HepG2 (cell line): ENCODE results near the gene RALB. TPM values are rescaled to one million over a fixed set of nuclear protein-coding genes. Genes with fewer than 3 reads are reported as not detected.

Source experiments
- BCL6 ChIP-seq: IDR thresholded peaks from 2 replicates; pipeline ENCODE4 v1.6.1; 2016; ENCODE audit warnings: missing genetic modification reagents, missing compliant biosample characterization
- CCAR2 ChIP-seq: fragments of 200-400 bp; formaldehyde crosslinking; optimal IDR thresholded peaks from 2 replicates; pipeline ENCODE3; 2018; ENCODE audit warnings: low read depth, mild to moderate bottlenecking, low read length, moderate library complexity
- CHD4 ChIP-seq: fragments of 200-600 bp; sonication (generic); IDR thresholded peaks from 2 replicates; pipeline ENCODE4 v1.7.0; 2017; ENCODE audit warnings: mild to moderate bottlenecking, low read length, borderline replicate concordance
- ESRRA ChIP-seq: sonication (generic); formaldehyde crosslinking; IDR thresholded peaks from 2 replicates; pipeline ENCODE4 v1.5.1; 2020; ENCODE audit warnings: mild to moderate bottlenecking, low read depth, missing genetic modification reagents
- FOXK2 ChIP-seq: fragments of 450-650 bp; IDR thresholded peaks from 2 replicates; pipeline ENCODE4 v1.6.1; 2016
- GFI1 ChIP-seq: sonication (generic); formaldehyde crosslinking; IDR thresholded peaks from 2 replicates; pipeline ENCODE4 v1.5.0; 2020; ENCODE audit warnings: missing genetic modification reagents, mild to moderate bottlenecking, borderline replicate concordance
- HDAC1 ChIP-seq: sonication (generic); formaldehyde crosslinking; IDR thresholded peaks from 2 replicates; pipeline ENCODE4 v1.5.1; 2020; ENCODE audit warnings: mild to moderate bottlenecking, missing genetic modification reagents
- NFYB ChIP-seq: sonication (generic); formaldehyde crosslinking; IDR thresholded peaks from 2 replicates; pipeline ENCODE4 v1.4.0; 2020; ENCODE audit warnings: missing genetic modification reagents
- NR2F6 ChIP-seq, 2 experiments: IDR thresholded peaks; 2 replicates each; pipeline ENCODE4 v1.6.1; 2016; ENCODE audit warnings: antibody characterized with exemption in 1 of 2, mild to moderate bottlenecking in 1 of 2
- SAP130 ChIP-seq: IDR thresholded peaks from 2 replicates; pipeline ENCODE4 v1.6.1; 2016; ENCODE audit warnings: low read depth
- ZBTB7B ChIP-seq: sonication (generic); formaldehyde crosslinking; IDR thresholded peaks from 2 replicates; pipeline ENCODE4 v1.4.0; 2020; ENCODE audit warnings: missing genetic modification reagents
- ZNF160 ChIP-seq: sonication (generic); formaldehyde crosslinking; IDR thresholded peaks from 2 replicates; pipeline ENCODE4 v1.8.0; 2022; ENCODE audit warnings: mild to moderate bottlenecking, inconsistent platforms, missing genetic modification reagents
- ZNF652 ChIP-seq: IDR thresholded peaks from 2 replicates; pipeline ENCODE4 v1.6.1; 2016; ENCODE audit warnings: low read depth, borderline replicate concordance
- ZNF850 ChIP-seq: sonication (generic); formaldehyde crosslinking; conservative IDR thresholded peaks from 2 replicates; pipeline ENCODE4 v1.9.0; 2021; ENCODE audit warnings: mild to moderate bottlenecking, missing genetic modification reagents
- polyA plus RNA-seq, 8 experiments: library from polyadenylated mRNA; depleted of rRNA in 3 of 8; stranded (reverse) in 7 of 8; unstranded in 1 of 8; fragments of >200 nt; fragmentation: Illumina TruSeq in 4 of 8; extraction: Trizol in 4 of 8; gene quantifications; 2 replicates each; pipeline versions ENCODE4 v1.2.1 to v1.2.3, GENCODE V29; 2011 to 2016; ENCODE audit warnings: low read depth in 4 of 8, missing spikeins in 1 of 8, mixed read lengths in 1 of 8; ENCODE audit not compliant: insufficient read depth in 1 of 8
- total RNA-seq, 5 experiments: library from RNA; depleted of rRNA; stranded (reverse); fragments of >200 nt; fragmentation: Illumina TruSeq; extraction: Trizol; gene quantifications; 2 replicates each; pipeline ENCODE4 v1.2.3, GENCODE V29; 2016; ENCODE audit warnings: low read depth in 1 of 5
- TF ChIP-seq, protein P1 (sequence below): sonication (generic); formaldehyde crosslinking; IDR thresholded peaks from 2 replicates; pipeline ENCODE4 v1.5.1; 2020; ENCODE audit warnings: missing genetic modification reagents, mild to moderate bottlenecking, borderline replicate concordance

Gene RALB
- total and polyA plus RNA-seq, 2 of the 13 experiments (the other 11 are each of a cell fraction or from before 2014, with no cell fraction given) = 37.8 to 43.2 TPM

DNA sequence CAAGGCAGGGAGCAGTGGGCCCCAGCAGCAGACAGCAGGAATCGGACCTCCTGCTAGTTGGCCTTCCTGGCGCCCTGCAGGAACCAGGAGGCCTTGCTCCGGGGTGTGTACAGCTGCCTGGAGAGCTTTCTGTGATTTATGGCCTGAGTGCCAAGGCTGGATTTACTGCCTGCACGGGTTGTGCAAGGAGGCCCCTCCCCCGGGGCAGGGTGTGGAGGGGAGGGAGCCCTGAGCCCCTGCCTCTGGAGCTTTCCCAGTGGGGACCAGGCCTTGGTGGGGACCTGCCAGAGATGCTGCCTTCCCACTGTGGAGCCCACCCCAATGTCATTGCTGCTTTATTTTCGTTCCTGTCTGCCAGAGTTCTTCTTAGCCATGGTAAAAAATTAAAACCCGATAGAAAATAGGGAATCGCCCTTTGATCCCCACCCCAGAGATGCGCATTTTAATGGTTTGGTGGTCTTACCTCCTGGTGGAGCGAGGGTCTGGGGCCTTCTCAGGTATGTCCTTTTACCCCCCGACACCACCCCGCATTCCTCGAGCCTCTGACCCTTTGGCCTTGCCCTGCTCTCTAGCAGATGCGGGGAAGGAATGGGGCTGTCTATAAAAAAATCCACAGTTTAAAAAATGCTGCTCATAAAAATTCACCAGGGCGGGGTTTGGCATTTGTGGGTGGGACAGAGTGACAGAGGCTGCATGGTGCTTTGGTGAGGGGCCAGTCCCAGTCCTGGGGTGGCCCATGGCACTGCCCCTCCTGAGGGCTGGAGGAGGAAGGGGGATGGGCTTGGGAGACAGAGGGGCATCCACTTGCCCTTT is 6.9 kb upstream of the RALB start (continued):
- no peak for TF ChIP-seq ZNF160
- no peak; the same call in 1 of the 2 replicates for TF ChIP-seq NR2F6 (IDR thresholded peaks at IDR 0.05)
- 0 out of 2 replicates have a peak, but pooled peaks have one; percentile 4 for TF ChIP-seq NR2F6 (CRISPR knock-in tag; IDR thresholded peaks at IDR 0.05)
- no peak for TF ChIP-seq HDAC1
- peak; percentile 71; the same call in 1 of the 2 replicates for TF ChIP-seq GFI1 (CRISPR knock-in tag)
- TF ChIP-seq ZBTB7B (CRISPR knock-in tag) = no peak
- no peak for TF ChIP-seq NFYB (CRISPR knock-in tag)
- TF ChIP-seq SAP130 (CRISPR knock-in tag) = no peak
- TF ChIP-seq ESRRA (CRISPR knock-in tag) = no peak
- no peak for TF ChIP-seq CHD4
- TF ChIP-seq, protein P1, sequence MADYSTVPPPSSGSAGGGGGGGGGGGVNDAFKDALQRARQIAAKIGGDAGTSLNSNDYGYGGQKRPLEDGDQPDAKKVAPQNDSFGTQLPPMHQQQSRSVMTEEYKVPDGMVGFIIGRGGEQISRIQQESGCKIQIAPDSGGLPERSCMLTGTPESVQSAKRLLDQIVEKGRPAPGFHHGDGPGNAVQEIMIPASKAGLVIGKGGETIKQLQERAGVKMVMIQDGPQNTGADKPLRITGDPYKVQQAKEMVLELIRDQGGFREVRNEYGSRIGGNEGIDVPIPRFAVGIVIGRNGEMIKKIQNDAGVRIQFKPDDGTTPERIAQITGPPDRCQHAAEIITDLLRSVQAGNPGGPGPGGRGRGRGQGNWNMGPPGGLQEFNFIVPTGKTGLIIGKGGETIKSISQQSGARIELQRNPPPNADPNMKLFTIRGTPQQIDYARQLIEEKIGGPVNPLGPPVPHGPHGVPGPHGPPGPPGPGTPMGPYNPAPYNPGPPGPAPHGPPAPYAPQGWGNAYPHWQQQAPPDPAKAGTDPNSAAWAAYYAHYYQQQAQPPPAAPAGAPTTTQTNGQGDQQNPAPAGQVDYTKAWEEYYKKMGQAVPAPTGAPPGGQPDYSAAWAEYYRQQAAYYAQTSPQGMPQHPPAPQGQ = no peak
- TF ChIP-seq ZNF652 (CRISPR knock-in tag) = no peak
- no peak for TF ChIP-seq FOXK2
- no peak for TF ChIP-seq CCAR2
- TF ChIP-seq BCL6 (CRISPR knock-in tag) = peak; percentile 12; the same call in 1 of the 2 replicates
- TF ChIP-seq ZNF850 (CRISPR knock-in tag) = no peak
